Testis (tissue), 2 donors: Measurements from ENCODE around the gene POR.

ENCODE experiments used
- POLR2A ChIP-seq: fragments of 450-650 bp; IDR thresholded peaks from one replicate; pipeline ENCODE4 v1.6.1; 2017; ENCODE audit warnings: antibody characterized with exemption, mild to moderate bottlenecking, moderate library complexity
- TF ChIP-seq, protein P1 (sequence below), 3 experiments: fragments of 450-650 bp in 2 of 3; fragments of 200-600 bp in 1 of 3; sonication (generic) in 1 of 3; IDR thresholded peaks; one replicate each; pipeline ENCODE4 v1.5.1; 2016 to 2019; ENCODE audit warnings: antibody characterized with exemption in 3 of 3, mild to moderate bottlenecking in 2 of 3, moderate library complexity in 1 of 3

DNA sequence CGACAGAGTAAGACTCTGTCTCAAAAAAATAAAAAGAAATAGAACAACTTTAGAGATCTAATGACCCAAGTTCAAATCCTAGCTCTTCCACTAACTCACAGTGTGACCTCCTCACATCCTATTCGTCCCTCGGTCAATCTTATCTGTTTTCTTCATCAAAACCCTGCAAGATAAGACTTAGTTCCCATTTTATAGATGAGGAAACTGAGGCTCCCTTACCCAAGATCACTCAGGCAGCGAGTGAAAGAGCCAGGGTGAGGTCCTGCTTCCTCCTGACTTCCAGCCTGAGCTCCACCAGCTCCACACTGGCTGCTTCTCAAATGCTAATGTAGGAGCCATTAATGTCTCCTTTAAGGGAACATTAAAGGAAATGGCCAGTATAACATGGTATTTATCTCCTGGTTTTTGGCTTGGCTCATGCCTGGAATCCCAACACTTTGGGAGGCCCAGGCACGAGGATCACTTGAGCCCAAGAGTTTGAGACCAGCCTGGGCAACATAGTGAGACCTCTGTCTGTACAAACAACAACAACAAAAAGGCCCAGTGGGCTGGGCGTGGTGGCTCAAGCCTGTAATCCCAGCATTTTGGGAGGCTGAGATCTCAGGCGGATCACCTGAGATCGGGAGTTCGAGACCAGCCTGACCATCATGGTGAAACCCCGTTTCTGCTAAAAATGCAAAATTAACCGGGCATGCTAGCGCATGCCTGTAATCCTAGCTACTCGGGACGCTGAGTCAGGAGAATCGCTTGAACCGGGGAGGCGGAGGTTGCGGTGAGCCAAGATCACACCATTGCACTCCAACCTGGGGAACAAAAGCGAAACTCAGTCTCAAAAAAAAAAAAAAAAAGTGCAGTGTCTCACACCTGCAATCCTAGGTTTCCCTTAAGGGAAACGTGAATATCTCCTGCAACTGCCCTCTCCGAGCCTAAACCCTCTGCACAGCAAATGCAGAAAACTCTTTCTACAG, 39.6 kb upstream of the POR start:
- TF ChIP-seq, protein P1, sequence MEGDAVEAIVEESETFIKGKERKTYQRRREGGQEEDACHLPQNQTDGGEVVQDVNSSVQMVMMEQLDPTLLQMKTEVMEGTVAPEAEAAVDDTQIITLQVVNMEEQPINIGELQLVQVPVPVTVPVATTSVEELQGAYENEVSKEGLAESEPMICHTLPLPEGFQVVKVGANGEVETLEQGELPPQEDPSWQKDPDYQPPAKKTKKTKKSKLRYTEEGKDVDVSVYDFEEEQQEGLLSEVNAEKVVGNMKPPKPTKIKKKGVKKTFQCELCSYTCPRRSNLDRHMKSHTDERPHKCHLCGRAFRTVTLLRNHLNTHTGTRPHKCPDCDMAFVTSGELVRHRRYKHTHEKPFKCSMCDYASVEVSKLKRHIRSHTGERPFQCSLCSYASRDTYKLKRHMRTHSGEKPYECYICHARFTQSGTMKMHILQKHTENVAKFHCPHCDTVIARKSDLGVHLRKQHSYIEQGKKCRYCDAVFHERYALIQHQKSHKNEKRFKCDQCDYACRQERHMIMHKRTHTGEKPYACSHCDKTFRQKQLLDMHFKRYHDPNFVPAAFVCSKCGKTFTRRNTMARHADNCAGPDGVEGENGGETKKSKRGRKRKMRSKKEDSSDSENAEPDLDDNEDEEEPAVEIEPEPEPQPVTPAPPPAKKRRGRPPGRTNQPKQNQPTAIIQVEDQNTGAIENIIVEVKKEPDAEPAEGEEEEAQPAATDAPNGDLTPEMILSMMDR (IDR thresholded peaks at IDR 0.05): no peak
- no peak for TF ChIP-seq POLR2A
